PC-9 (cell line): ENCODE data around the gene DPP7.

Experiments
- CTCF ChIP-seq: fragments of 200-600 bp; sonication (generic); conservative IDR thresholded peaks from 2 replicates; pipeline ENCODE4 v1.6.1; 2017; ENCODE audit warnings: mixed run types, antibody characterized with exemption, mild to moderate bottlenecking, moderate library complexity
- EZH2 ChIP-seq: fragments of 200-600 bp; sonication (generic); IDR thresholded peaks from 2 replicates; pipeline ENCODE4 v1.8.0; 2017; ENCODE audit warnings: antibody characterized with exemption, low read depth

GRCh38 chr9:137077010-137077747, 37.4 kb downstream of the DPP7 start, which contains the start of gene UAP1L1:
- TF ChIP-seq CTCF (no peak), EZH2 (no peak)
